Prostate gland (tissue), 2 donors: ENCODE measurements around the gene LMBR1.

Experiments
- CTCF ChIP-seq, 4 experiments: fragments of 200-600 bp in 2 of 4; fragments of 450-650 bp in 2 of 4; sonication (generic) in 2 of 4; IDR thresholded peaks; 1 replicate in 3 of 4; 2 replicates in 1 of 4; pipeline ENCODE4 v1.5.1; 2016 to 2019; ENCODE audit warnings: antibody characterized with exemption in 4 of 4, mild to moderate bottlenecking in 2 of 4, moderate library complexity in 2 of 4
- POLR2AphosphoS5 ChIP-seq: sonication (generic); formaldehyde crosslinking; IDR thresholded peaks from one replicate; pipeline ENCODE4 v1.6.1; 2017; ENCODE audit warnings: antibody characterized with exemption

GRCh38 chr7:156654511-156655234 is 238.3 kb downstream of the LMBR1 start:
- TF ChIP-seq CTCF (IDR thresholded peaks at IDR 0.05) (no peak), POLR2AphosphoS5 (no peak)
